GM21528 (cell line): ENCODE data around the gene ACTR3C.

Source experiments
- ATAC-seq: cut with Tn5 transposase; IDR thresholded peaks from one replicate; pipeline ENCODE4 v1.9.1; 2021; ENCODE audit warnings: mild to moderate bottlenecking, moderate library complexity; ENCODE audit not compliant: unreplicated experiment, low FRiP score

The ACTR3C gene

DNA sequence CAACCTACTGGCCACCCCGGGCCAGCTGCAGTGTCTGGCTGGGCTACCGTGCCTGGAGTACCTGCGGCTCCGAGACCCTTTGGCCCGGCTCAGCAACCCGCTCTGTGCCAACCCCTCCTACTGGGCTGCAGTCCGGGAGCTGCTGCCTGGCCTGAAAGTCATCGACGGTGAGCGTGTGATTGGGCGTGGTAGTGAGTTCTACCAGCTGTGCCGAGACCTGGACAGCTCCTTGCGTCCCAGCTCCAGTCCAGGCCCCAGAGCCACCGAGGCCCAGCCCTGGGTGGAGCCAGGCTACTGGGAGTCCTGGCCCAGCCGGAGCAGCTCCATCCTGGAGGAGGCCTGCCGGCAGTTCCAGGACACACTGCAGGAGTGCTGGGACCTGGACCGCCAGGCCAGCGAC, 13.8 kb upstream of the ACTR3C start:
- ATAC-seq, result no peak

DNA sequence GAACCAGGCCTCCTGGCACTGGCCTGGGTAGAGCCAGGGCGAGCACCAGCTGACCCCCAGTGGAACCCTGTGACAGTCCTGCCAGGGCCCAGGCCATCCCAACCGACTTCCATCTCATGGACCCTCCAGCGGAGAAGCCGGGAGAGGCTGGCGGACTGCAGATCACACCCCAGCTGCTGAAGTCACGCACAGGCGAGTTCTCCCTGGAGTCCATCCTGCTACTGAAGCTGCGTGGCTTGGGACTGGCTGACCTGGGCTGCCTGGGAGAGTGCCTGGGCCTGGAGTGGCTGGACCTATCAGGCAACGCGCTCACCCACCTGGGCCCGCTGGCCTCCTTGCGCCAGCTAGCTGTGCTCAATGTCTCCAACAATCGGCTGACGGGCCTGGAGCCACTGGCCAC, 13.4 kb upstream of the ACTR3C start:
- no peak for ATAC-seq

DNA sequence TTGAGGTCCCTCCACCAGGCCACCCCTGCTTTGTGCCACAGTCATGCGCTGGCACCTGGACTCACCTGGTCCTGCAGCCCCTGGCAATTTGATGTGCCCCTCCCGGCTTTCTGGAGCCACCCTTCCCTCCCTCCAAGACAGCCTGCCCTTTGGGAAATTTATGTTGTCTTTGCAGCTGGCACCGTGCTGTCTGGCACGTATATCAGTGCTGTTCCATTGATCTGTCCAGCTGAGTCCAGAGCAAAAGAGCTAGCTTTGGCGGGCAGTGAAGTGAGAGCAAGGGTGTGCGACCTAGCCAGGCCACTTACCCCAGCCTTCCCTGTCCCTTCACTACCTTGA, 12.4 kb upstream of the ACTR3C start:
- ATAC-seq, result no peak

GRCh38 chr7:150335108-150335773, 11.9 kb upstream of the ACTR3C start:
- no peak for ATAC-seq

- no peak for ATAC-seq
Observed at GRCh38 chr7:150334108-150334507, 10.8 kb upstream of the ACTR3C start.

- ATAC-seq, result no peak
Observed at GRCh38 chr7:150333659-150334058, 10.3 kb upstream of the ACTR3C start.

DNA sequence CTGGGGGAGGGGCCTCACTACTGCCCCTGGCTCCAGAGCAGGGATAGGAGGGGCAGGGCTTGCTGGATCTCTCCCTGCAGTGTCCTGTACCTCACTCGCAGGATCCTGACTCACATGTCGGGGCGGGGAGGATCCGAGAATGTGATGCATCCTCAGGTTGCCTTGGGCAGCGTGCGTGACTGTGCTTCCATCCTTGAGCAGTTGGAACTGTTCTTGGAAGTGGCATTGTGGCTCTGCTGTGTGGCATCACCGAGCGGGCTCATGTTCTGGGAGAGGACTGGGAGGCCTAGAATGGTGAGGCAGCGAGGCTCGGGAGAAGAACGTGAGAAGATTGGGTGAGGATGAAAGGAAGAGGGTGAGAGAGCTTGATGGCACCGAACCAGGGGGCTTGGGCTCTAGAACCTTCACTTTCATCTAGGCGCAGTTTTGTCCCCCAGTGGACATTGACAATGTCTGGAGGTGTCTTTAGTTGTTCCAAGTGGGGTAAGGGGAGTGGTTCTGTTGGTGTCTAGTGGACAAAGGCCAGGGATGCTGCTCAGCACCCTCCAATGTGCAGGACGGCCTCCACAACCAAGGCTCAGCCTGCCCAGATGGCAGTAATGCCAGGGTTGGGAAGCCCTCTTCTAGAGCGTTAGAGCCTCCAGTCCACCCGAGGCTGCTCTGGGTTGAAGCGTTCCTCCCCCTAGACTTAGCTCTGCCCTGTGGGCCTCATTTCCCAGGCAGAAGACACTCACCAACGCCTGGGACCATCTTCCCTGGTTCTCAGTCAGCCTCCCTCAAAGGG, 9.7 kb upstream of the ACTR3C start:
- no peak for ATAC-seq

DNA sequence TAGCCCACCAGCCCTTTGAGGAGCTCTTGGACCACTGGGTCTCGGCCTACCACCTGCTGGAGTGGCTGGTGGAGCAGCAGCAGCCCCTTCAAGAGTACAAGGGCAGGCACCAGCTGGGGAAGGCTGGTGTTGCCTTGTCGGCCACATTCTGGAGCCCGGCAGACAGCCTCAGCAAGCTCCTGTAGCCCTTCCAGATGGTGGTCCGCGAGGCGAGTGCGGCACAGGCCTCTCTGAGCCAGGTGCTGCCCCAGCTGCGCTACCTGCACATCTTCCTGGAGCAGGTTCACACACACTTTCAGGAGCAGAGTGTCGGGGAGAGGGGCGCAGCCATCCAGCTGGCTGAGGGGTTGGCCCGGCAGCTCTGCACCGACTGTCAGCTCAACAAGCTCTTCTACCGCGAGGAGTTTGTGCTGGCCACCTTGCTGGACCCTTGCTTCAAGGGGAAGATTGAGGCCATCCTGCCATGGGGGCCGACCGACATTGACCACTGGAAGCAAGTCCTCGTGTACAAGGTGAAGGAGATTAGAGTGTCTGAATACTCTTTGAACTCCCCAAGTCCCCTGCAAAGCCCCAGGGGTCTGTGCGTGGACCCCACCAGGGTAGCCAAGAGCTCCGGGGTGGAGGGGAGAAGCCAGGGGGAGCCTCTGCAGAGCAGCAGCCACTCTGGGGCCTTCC, 7.0 kb upstream of the ACTR3C start:
- no peak for ATAC-seq

- no peak for ATAC-seq
Observed at GRCh38 chr7:150329331-150330120, 6.2 kb upstream of the ACTR3C start.

GRCh38 chr7:150327308-150327707, 4.0 kb upstream of the ACTR3C start:
- ATAC-seq, result no peak

GRCh38 chr7:150326657-150327268, 3.4 kb upstream of the ACTR3C start:
- ATAC-seq, result no peak

GRCh38 chr7:150325901-150326300, 2.6 kb upstream of the ACTR3C start:
- no peak for ATAC-seq

- no peak for ATAC-seq
Observed at GRCh38 chr7:150325110-150325611, 1.8 kb upstream of the ACTR3C start.

DNA sequence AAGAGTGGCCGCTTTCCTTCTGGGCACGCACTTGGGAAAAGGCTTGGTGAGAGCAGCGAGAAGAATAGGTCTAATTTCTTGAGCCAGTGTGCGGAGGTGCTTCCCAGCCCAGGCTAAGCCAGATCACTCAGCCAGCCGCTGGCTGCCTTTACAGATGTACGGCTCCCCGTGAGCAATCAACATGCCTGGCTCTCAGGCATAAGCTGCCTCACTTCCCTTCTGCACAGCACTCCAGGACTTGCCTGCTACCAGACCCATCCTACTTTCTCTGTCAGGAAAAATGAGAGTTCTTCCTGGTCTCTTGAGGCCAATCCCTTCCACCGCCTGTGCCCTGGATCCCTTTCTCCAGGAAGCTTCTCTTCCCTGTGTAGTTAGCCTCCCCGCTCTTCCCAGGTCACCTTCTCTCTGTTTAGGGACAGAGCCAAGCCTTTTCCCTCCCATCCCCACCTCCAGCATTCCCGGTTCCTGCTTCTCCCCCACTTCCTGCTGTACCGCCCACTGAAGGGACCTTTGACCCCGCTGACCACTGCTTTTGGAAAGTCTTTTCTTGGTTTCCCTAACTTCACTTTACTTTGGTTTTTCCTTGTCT, 1.1 kb upstream of the ACTR3C start:
- ATAC-seq, result no peak

- ATAC-seq, result peak; percentile 42
Observed at GRCh38 chr7:150323682-150324372, 482 bp upstream of the ACTR3C start.

GRCh38 chr7:150322114-150322832, 1.1 kb downstream of the ACTR3C start:
- peak; percentile 20 for ATAC-seq

DNA sequence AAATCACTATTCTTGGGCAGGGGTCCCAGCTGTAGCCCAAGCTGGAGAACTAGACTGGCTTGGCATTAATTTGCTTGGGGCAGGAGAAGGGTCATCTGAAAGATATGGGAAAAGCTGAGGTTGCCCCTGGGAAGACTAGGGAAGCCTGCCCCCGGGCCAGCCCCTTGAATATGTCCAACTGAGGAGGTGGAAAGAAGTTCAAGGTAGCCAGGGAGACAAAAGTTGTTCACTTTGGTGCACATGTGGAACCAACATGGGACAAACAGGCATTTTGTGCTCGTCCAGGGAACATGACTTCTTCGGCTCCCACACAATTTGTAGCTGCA, 1.6 kb downstream of the ACTR3C start:
- no peak for ATAC-seq

DNA sequence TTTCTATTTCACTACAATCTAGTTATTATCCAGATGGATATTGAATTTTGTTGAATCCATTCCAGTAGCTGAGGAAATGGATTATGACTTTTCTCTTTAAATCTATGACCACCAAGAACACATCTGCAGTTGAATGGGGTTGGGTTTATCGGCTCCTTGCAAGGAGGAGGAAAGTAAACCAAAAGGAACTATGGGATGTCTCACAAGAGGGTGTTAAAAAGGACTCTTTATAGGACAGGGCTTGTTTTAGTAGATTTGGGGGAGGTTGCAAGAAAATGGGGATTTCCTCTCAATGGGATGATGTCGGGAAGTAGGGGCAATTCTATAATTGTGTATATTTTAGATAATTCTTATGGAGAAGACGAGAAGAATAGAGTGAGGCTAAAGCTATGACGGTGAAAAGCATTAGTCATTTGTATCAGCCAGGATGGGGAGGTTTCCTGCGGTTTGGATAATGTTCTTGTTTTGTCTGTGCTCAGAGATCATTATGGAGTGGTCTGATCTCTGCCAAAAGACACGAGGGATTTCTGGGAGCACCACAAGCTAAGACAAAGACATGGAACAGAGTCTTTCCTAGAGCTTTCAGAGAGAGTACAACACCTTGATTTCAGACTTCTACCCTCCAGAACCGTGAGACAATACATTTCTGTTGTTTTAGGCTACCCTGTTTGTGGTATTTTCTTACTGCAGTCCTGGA, 5.4 kb downstream of the ACTR3C start:
- no peak for ATAC-seq
